HG03159 (cell line): ENCODE measurements around the gene ENPP3.

Source experiments
- ATAC-seq: cut with Tn5 transposase; IDR thresholded peaks from one replicate; pipeline ENCODE4 v1.9.1; 2021; ENCODE audit warnings: mild to moderate bottlenecking, moderate library complexity; ENCODE audit not compliant: unreplicated experiment

Gene ENPP3

GRCh38 chr6:131762984-131763383, 125.9 kb downstream of the ENPP3 start:
- ATAC-seq = no peak

GRCh38 chr6:131763749-131764148, 126.6 kb downstream of the ENPP3 start:
- no peak for ATAC-seq

- ATAC-seq = no peak
These were observed 127.2 kb downstream of the ENPP3 start for GRCh38 chr6:131764350-131764749.

- ATAC-seq = no peak
These were observed 128.1 kb downstream of the ENPP3 start for GRCh38 chr6:131765081-131765803.

GRCh38 chr6:131765804-131766135, 128.7 kb downstream of the ENPP3 start:
- ATAC-seq = no peak

- no peak for ATAC-seq
These were observed 129.5 kb downstream of the ENPP3 start for GRCh38 chr6:131766631-131767030.

GRCh38 chr6:131768964-131769363, 131.9 kb downstream of the ENPP3 start:
- ATAC-seq = no peak

GRCh38 chr6:131769385-131770141, 132.5 kb downstream of the ENPP3 start:
- no peak for ATAC-seq

- ATAC-seq = no peak
These were observed 133.7 kb downstream of the ENPP3 start for GRCh38 chr6:131770776-131771175.

- ATAC-seq = no peak
These were observed 136.3 kb downstream of the ENPP3 start for GRCh38 chr6:131773284-131773950.

- no peak for ATAC-seq
These were observed 138.8 kb downstream of the ENPP3 start for GRCh38 chr6:131775886-131776285.

GRCh38 chr6:131776985-131777384, 139.9 kb downstream of the ENPP3 start:
- ATAC-seq = no peak

- no peak for ATAC-seq
These were observed 141.1 kb downstream of the ENPP3 start for GRCh38 chr6:131778169-131778568.

- ATAC-seq = no peak
These were observed 142.2 kb downstream of the ENPP3 start for GRCh38 chr6:131779304-131779703.

GRCh38 chr6:131780600-131780999, 143.5 kb downstream of the ENPP3 start:
- ATAC-seq = no peak

- no peak for ATAC-seq
These were observed 144.6 kb downstream of the ENPP3 start for GRCh38 chr6:131781687-131782086.

- no peak for ATAC-seq
These were observed 145.7 kb downstream of the ENPP3 start for GRCh38 chr6:131782764-131783163.

- no peak for ATAC-seq
These were observed 147.5 kb downstream of the ENPP3 start for GRCh38 chr6:131784561-131784960.

- no peak for ATAC-seq
These were observed 150.0 kb downstream of the ENPP3 start for GRCh38 chr6:131787079-131787478.

GRCh38 chr6:131787766-131788712, 150.9 kb downstream of the ENPP3 start:
- ATAC-seq = no peak

GRCh38 chr6:131789219-131789618, 152.1 kb downstream of the ENPP3 start:
- ATAC-seq = no peak
